Neural crest cell (in vitro differentiated cells): ENCODE data around the gene MPIG6B. TPM values are rescaled to one million over a fixed set of nuclear protein-coding genes. Genes with fewer than 3 reads are reported as not detected.

ENCODE experiments used
- DNase-seq: peaks from one replicate; pipeline ENCODE4 v3.0.0; 2021; ENCODE audit warnings: low read depth, mixed read lengths, low spot score
- H3K27ac Mint-ChIP-seq: one replicate; pipeline ENCODE4 v1.8.0; 2021; ENCODE audit warnings: mild to moderate bottlenecking, mixed read lengths; ENCODE audit not compliant: unreplicated experiment
- H3K27me3 Mint-ChIP-seq: 2 replicates; pipeline ENCODE4 v1.8.0; 2021; ENCODE audit warnings: low read depth, mild to moderate bottlenecking, mixed read lengths
- H3K36me3 Mint-ChIP-seq: 2 replicates; pipeline ENCODE4 v1.8.0; 2021; ENCODE audit warnings: low read depth, mild to moderate bottlenecking, mixed read lengths
- H3K4me1 Mint-ChIP-seq: 2 replicates; pipeline ENCODE4 v1.8.0; 2021; ENCODE audit warnings: mixed read lengths
- H3K4me3 Mint-ChIP-seq: one replicate; pipeline ENCODE4 v1.8.0; 2021; ENCODE audit warnings: mild to moderate bottlenecking, mixed read lengths
- H3K9me3 Mint-ChIP-seq: 2 replicates; pipeline ENCODE4 v1.8.0; 2021; ENCODE audit warnings: mixed read lengths
- CTCF ChIP-seq: fragments of 200-600 bp; sonication (generic); conservative IDR thresholded peaks from 2 replicates; pipeline ENCODE4 v1.5.0; 2021; ENCODE audit warnings: antibody characterized with exemption, mild to moderate bottlenecking
- total RNA-seq: library from RNA; stranded (reverse); gene quantifications from 2 replicates; pipeline ENCODE4 v1.2.1, GENCODE V29; 2021

MPIG6B gene
- total RNA-seq, 1 donor from 2014 or later: not detected

GRCh38 chr6:31764198-31764597 is 41.0 kb downstream of the MPIG6B start:
- peaks cover 24% of the 10 kb centered on the region for H3K36me3 Mint-ChIP-seq
- no peak overlapping the region for H3K4me3 Mint-ChIP-seq
- no peaks in the 10 kb centered on the region for H3K27me3 Mint-ChIP-seq
- H3K9me3 Mint-ChIP-seq: no peaks in the 10 kb centered on the region
- no peak for DNase-seq
- H3K27ac Mint-ChIP-seq: no peak overlapping the region
- peaks cover 35% of the 10 kb centered on the region for H3K4me1 Mint-ChIP-seq
- TF ChIP-seq CTCF: no peak

- DNase-seq: no peak
These were observed 42.4 kb downstream of the MPIG6B start for GRCh38 chr6:31765559-31765909.

GRCh38 chr6:31765910-31766794 is 43.0 kb downstream of the MPIG6B start:
- TF ChIP-seq CTCF: no peak
- peak overlapping the region; percentile 60 for H3K4me3 Mint-ChIP-seq
- H3K27ac Mint-ChIP-seq: no peak overlapping the region

More at GRCh38 chr6:31765559-31765909, 42.4 kb downstream of the MPIG6B start:
- no peaks in the 10 kb centered on the region for H3K9me3 Mint-ChIP-seq
- TF ChIP-seq CTCF: no peak
- H3K4me1 Mint-ChIP-seq: peaks cover 40% of the 10 kb centered on the region
- H3K36me3 Mint-ChIP-seq: peaks cover 18% of the 10 kb centered on the region
- H3K4me3 Mint-ChIP-seq: no peak overlapping the region
- H3K27ac Mint-ChIP-seq: no peak overlapping the region
- no peaks in the 10 kb centered on the region for H3K27me3 Mint-ChIP-seq

GRCh38 chr6:31767096-31767645 is 44.0 kb downstream of the MPIG6B start:
- H3K4me1 Mint-ChIP-seq: peaks cover 32% of the 10 kb centered on the region
- peak overlapping the region; percentile 29 for H3K27ac Mint-ChIP-seq
- H3K36me3 Mint-ChIP-seq: peaks cover 8% of the 10 kb centered on the region
- H3K4me3 Mint-ChIP-seq: no peak overlapping the region
- no peak for DNase-seq
- no peaks in the 10 kb centered on the region for H3K27me3 Mint-ChIP-seq
- H3K9me3 Mint-ChIP-seq: no peaks in the 10 kb centered on the region
- TF ChIP-seq CTCF: no peak

More at GRCh38 chr6:31765910-31766794, 43.0 kb downstream of the MPIG6B start:
- Mint-ChIP-seq H3K36me3 (peaks cover 13% of the 10 kb centered on the region), H3K27me3 (no peaks in the 10 kb centered on the region), H3K9me3 (no peaks in the 10 kb centered on the region), H3K4me1 (peaks cover 36% of the 10 kb centered on the region)
- DNase-seq: no peak

GRCh38 chr6:31768363-31769257 is 45.4 kb downstream of the MPIG6B start:
- Mint-ChIP-seq H3K36me3 (peaks cover 2% of the 10 kb centered on the region), H3K4me1 (peaks cover 19% of the 10 kb centered on the region), H3K27me3 (no peaks in the 10 kb centered on the region), H3K9me3 (no peaks in the 10 kb centered on the region), H3K27ac (no peak overlapping the region), H3K4me3 (no peak overlapping the region)
- DNase-seq: no peak
- TF ChIP-seq CTCF: no peak
